HCT116 (cell line): ENCODE results near the gene CDH13. TPM values are rescaled to one million over a fixed set of nuclear protein-coding genes. Genes with fewer than 3 reads are reported as not detected.

ENCODE experiments used
- ATAC-seq: fragments of 200-7000 bp; cut with Tn5 transposase; 2 replicates; pipeline ENCODE4 v1.9.1; 2020; ENCODE audit warnings: mild to moderate bottlenecking, moderate library complexity
- BruUV-seq: library from RNA; stranded (reverse); fragments of 400-500 nt; replicated peaks from 2 replicates; lab custom pipeline; 2021; lab: Mats Ljungman, UMichigan
- CTCF ChIA-PET: fragments of 300-600 bp; sonication (Branson Sonifier 250); formaldehyde crosslinking; loops from one replicate; lab custom pipeline; 2021; ENCODE audit warnings: antibody characterized with exemption; lab: Charles Lee
- POLR2A ChIA-PET: fragments of 300-600, 350-600 bp; sonication (Branson Sonifier 250); formaldehyde crosslinking; loops from one replicate; lab custom pipeline; 2021; ENCODE audit warnings: antibody characterized with exemption; lab: Charles Lee
- RAD21 ChIA-PET, 2 experiments: fragments of 300-600 bp; sonication (Branson Sonifier 250); formaldehyde crosslinking; loops; one replicate each; lab custom pipeline; 2023; ENCODE audit warnings: low total read pairs in 2 of 2; ENCODE audit not compliant: uncharacterized antibody in 2 of 2, unreplicated experiment in 2 of 2, low non-redundant PET in 1 of 2; lab: Charles Lee
- DNase-seq: peaks from one replicate; pipeline ENCODE4 v3.0.0-alpha.2; 2010; ENCODE audit warnings: low read depth, low spot score
- H2AFZ ChIP-seq: fragments of 200-600 bp; shearing (Covaris generic), sonication (generic); 2 replicates; pipeline ENCODE4 v1.6.1; 2017; ENCODE audit warnings: low read depth, mixed run types, mixed read lengths, antibody characterized with exemption, low read length; ENCODE audit not compliant: poor library complexity, severe bottlenecking
- H3K27ac ChIP-seq: 2 replicates; pipeline ENCODE4 v1.5.1; 2012; ENCODE audit warnings: low read depth, low read length
- H3K27me3 ChIP-seq: fragments of 200-600 bp; sonication (generic); 2 replicates; pipeline ENCODE4 v1.6.1; 2016; ENCODE audit warnings: mixed run types, low read length, mixed read lengths; ENCODE audit not compliant: insufficient read depth
- H3K36me3 ChIP-seq, 2 experiments: fragments of 200-500 bp in 1 of 2; fragments of 200-600 bp in 1 of 2; sonication (Bioruptor generic) in 1 of 2; sonication (generic) in 1 of 2; 2 replicates each; pipeline versions ENCODE4 v1.5.1 to v1.6.1; 2014 to 2016; ENCODE audit warnings: low read length in 2 of 2, inconsistent platforms in 1 of 2, mixed read lengths in 1 of 2, mixed run types in 1 of 2; ENCODE audit not compliant: insufficient read depth in 2 of 2, control insufficient read depth in 1 of 2
- H3K4me1 ChIP-seq, 2 experiments: fragments of 200-600 bp in 1 of 2; sonication (generic) in 1 of 2; 2 replicates each; pipeline versions ENCODE4 v1.5.1 to v1.6.1; 2012 to 2017; ENCODE audit warnings: low read length in 2 of 2, inconsistent platforms in 1 of 2, mild to moderate bottlenecking in 1 of 2, mixed read lengths in 1 of 2, mixed run types in 1 of 2, moderate library complexity in 1 of 2; ENCODE audit not compliant: insufficient read depth in 2 of 2, control insufficient read depth in 1 of 2
- H3K4me2 ChIP-seq: fragments of 200-600 bp; sonication (generic); 2 replicates; pipeline ENCODE4 v1.6.1; 2017; ENCODE audit warnings: mixed run types, low read length, mixed read lengths
- H3K4me3 ChIP-seq, 2 experiments: fragments of 200-600 bp in 1 of 2; sonication (generic) in 1 of 2; replicated peaks in 1 of 2; 2 replicates each; pipeline ENCODE4 v1.5.1; 2011 to 2016; ENCODE audit warnings: low read length in 2 of 2, control low read depth in 1 of 2, low read depth in 1 of 2, mild to moderate bottlenecking in 1 of 2, mixed read lengths in 1 of 2, mixed run types in 1 of 2
- H3K79me2 ChIP-seq: fragments of 200-600 bp; sonication (generic); 2 replicates; pipeline ENCODE4 v1.6.1; 2017; ENCODE audit warnings: mild to moderate bottlenecking, mixed run types, low read length, moderate library complexity, mixed read lengths; ENCODE audit not compliant: insufficient read depth
- H3K9ac ChIP-seq: fragments of 200-600 bp; sonication (generic); 2 replicates; pipeline ENCODE4 v1.6.1; 2016; ENCODE audit warnings: low read length, mixed read lengths
- H3K9me2 ChIP-seq: fragments of 200-600 bp; sonication (generic), shearing (Covaris generic); 2 replicates; pipeline ENCODE4 v1.6.1; 2017; ENCODE audit warnings: mixed run types, mild to moderate bottlenecking, moderate library complexity; ENCODE audit not compliant: insufficient read depth
- H3K9me3 ChIP-seq, 2 experiments: fragments of 200-500 bp in 1 of 2; fragments of 200-600 bp in 1 of 2; sonication (Bioruptor generic) in 1 of 2; sonication (generic) in 1 of 2; 2 replicates each; pipeline ENCODE4 v1.6.1; 2014 to 2017; ENCODE audit warnings: low read length in 2 of 2, mixed read lengths in 2 of 2, inconsistent platforms in 1 of 2, low read depth in 1 of 2, mild to moderate bottlenecking in 1 of 2, mixed run types in 1 of 2, moderate library complexity in 1 of 2; ENCODE audit not compliant: control insufficient read depth in 1 of 2, insufficient read depth in 1 of 2
- H4K20me1 ChIP-seq: fragments of 200-600 bp; sonication (generic), shearing (Covaris generic); 2 replicates; pipeline ENCODE4 v1.6.1; 2017; ENCODE audit warnings: mixed run types, mild to moderate bottlenecking, moderate library complexity; ENCODE audit not compliant: insufficient read depth
- FOSL1 ChIP-seq: IDR thresholded peaks from 2 replicates; pipeline ENCODE4 v1.6.1; 2012; ENCODE audit warnings: low read depth
- POLR2A ChIP-seq: IDR thresholded peaks from 2 replicates; pipeline ENCODE4 v1.7.0; 2011; ENCODE audit warnings: borderline replicate concordance; ENCODE audit not compliant: insufficient read depth, insufficient read length; ENCODE audit errors: extremely low read depth
- POLR2AphosphoS5 ChIP-seq: IDR thresholded peaks from 2 replicates; pipeline ENCODE4 v1.6.1; 2011; ENCODE audit warnings: mild to moderate bottlenecking, low read depth, low read length, moderate library complexity
- SIN3A ChIP-seq: IDR thresholded peaks from 2 replicates; pipeline ENCODE4 v1.6.1; 2012; ENCODE audit warnings: low read depth
- SRF ChIP-seq: IDR thresholded peaks from 2 replicates; pipeline ENCODE4 v1.6.1; 2012; ENCODE audit warnings: low read depth
- YY1 ChIP-seq: IDR thresholded peaks from 2 replicates; pipeline ENCODE4 v1.6.1; 2011; ENCODE audit warnings: low read length, low read depth, moderate library complexity, mild to moderate bottlenecking; ENCODE audit not compliant: insufficient replicate concordance; ENCODE audit errors: extremely low read depth
- ZFX ChIP-seq: fragments of 450-650 bp; IDR thresholded peaks from 2 replicates; pipeline ENCODE4 v1.6.1; 2017
- intact Hi-C: fragments of 100-400 bp; cut with micrococcal nuclease; formaldehyde crosslinking; loops from 2 replicates; pipeline ENCODE4 v1.10.0; 2022
- total RNA-seq: library from RNA; stranded (reverse); gene quantifications from one replicate; pipeline ENCODE4 v1.2.1, GENCODE V29; 2021; ENCODE audit not compliant: unreplicated experiment
- TF ChIP-seq, protein P1 (sequence below): IDR thresholded peaks from 2 replicates; pipeline ENCODE4 v1.6.1; 2012
- TF ChIP-seq, protein P2 (sequence below): IDR thresholded peaks from 2 replicates; pipeline ENCODE4 v1.6.1; 2012

CDH13 gene
- total RNA-seq, 1 experiment from 2014 or later, result not detected

DNA sequence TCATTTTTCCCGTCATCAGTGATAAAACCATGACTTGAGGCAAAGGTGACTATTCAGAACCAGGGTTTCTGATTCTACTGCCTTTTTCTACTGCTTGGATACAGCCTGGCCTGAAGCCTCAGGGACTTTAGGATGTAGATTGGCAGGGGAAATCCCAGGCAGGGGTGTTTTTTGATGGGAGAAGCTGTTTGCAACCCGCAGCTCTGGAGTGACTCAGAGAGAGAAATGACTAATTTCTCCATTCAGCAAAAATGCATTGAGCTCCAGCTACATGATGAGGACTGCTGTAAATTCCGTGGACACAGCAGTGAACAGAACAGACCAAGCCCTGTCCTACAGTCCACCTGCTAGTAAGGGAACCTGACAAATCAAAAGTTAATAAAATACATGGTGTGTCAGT is 560.6 kb downstream of the CDH13 start:
- POLR2A ChIA-PET, result no interaction called here
- ATAC-seq (no peak), DNase-seq (no peak)
- CTCF ChIA-PET, result no interaction called here
- TF ChIP-seq YY1, result no peak
- TF ChIP-seq POLR2AphosphoS5, result no peak
- TF ChIP-seq SRF, result no peak
- TF ChIP-seq FOSL1, result no peak
- no peak for TF ChIP-seq POLR2A
- no peak for TF ChIP-seq ZFX
- no peaks in the 10 kb centered on the region for H3K27me3 ChIP-seq
- H3K4me3 ChIP-seq, result no peak overlapping the region
- RAD21 ChIA-PET, result no interaction called here
- no peak overlapping the region for H2AFZ ChIP-seq
- no peak overlapping the region for H3K9ac ChIP-seq
- no peaks in the 10 kb centered on the region for H3K79me2 ChIP-seq
- no peak overlapping the region for H3K4me2 ChIP-seq
- H3K36me3 ChIP-seq, result no peaks in the 10 kb centered on the region
- no TSS peak for BruUV-seq
- no peaks in the 10 kb centered on the region for H4K20me1 ChIP-seq
- H3K9me3 ChIP-seq, result peaks cover 7 to 12% of the 10 kb centered on the region in 2 experiments; a peak in 2 of 4 replicates
- intact Hi-C loops, result no loop called here
- no peaks in the 10 kb centered on the region for H3K4me1 ChIP-seq
- H3K9me2 ChIP-seq, result no peaks in the 10 kb centered on the region
- no peak overlapping the region for H3K27ac ChIP-seq

DNA sequence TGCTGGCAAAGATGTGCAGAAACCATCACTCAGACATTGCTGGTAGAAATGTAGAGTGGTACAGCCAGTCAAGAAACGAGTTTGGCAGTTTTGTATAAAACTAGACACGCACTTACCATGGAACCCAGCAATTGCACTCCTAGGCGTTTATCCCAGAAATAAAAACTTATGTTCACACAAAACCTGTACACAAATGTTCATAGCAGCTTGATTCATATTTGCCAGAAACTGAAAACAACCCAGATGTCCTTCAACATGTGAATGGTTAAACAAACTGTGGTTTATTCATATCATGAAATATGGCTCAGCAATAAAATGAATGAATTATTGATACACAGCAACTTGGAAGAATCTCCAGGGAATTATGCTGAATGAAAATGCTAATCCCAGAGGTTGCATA is 570.0 kb downstream of the CDH13 start:
- H3K36me3 ChIP-seq, result no peaks in the 10 kb centered on the region
- no peak overlapping the region for H3K27ac ChIP-seq
- peaks cover 2 to 11% of the 10 kb centered on the region in 2 experiments; a peak in 2 of 4 replicates for H3K9me3 ChIP-seq
- H2AFZ ChIP-seq, result no peak overlapping the region
- POLR2A ChIA-PET, result no interaction called here
- DNase-seq, result no peak
- H3K4me1 ChIP-seq, result no peaks in the 10 kb centered on the region
- ATAC-seq, result no peak
- H4K20me1 ChIP-seq, result no peaks in the 10 kb centered on the region
- TF ChIP-seq SIN3A, result no peak
- TF ChIP-seq, protein P1, sequence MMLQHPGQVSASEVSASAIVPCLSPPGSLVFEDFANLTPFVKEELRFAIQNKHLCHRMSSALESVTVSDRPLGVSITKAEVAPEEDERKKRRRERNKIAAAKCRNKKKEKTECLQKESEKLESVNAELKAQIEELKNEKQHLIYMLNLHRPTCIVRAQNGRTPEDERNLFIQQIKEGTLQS, result no peak
- TF ChIP-seq, protein P2, sequence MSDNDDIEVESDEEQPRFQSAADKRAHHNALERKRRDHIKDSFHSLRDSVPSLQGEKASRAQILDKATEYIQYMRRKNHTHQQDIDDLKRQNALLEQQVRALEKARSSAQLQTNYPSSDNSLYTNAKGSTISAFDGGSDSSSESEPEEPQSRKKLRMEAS, result no peak
- TF ChIP-seq SRF, result no peak
- H3K9me2 ChIP-seq, result no peaks in the 10 kb centered on the region
- intact Hi-C loops, result no loop called here
- H3K9ac ChIP-seq, result no peak overlapping the region
- RAD21 ChIA-PET, result no interaction called here
- no peak overlapping the region for H3K4me3 ChIP-seq
- no TSS peak for BruUV-seq
- CTCF ChIA-PET, result no interaction called here
- H3K27me3 ChIP-seq, result no peaks in the 10 kb centered on the region
- H3K79me2 ChIP-seq, result no peaks in the 10 kb centered on the region
- H3K4me2 ChIP-seq, result no peak overlapping the region
